GM13977 (cell line): ENCODE results near the gene PAX2.

Experiments
- DNase-seq: peaks from one replicate; pipeline ENCODE4 v3.0.0; 2012; ENCODE audit warnings: low spot score
- in situ Hi-C: fragments of 300-500 bp; cut with MboI; formaldehyde crosslinking; loops from one replicate; pipeline ENCODE4 v1.12.0; 2022; ENCODE audit warnings: low sequenced_read_pairs, low pct_unique_long_range_greater_than_20kb, mixed read lengths, inconsistent platforms; ENCODE audit not compliant: unreplicated experiment
- TF ChIP-seq, protein P1 (sequence below): IDR thresholded peaks from 2 replicates; pipeline ENCODE4 v1.5.1; 2012; ENCODE audit warnings: mild to moderate bottlenecking, control low read depth; ENCODE audit not compliant: insufficient read depth; ENCODE audit errors: extremely low read depth, missing control alignments

The PAX2 gene

DNA sequence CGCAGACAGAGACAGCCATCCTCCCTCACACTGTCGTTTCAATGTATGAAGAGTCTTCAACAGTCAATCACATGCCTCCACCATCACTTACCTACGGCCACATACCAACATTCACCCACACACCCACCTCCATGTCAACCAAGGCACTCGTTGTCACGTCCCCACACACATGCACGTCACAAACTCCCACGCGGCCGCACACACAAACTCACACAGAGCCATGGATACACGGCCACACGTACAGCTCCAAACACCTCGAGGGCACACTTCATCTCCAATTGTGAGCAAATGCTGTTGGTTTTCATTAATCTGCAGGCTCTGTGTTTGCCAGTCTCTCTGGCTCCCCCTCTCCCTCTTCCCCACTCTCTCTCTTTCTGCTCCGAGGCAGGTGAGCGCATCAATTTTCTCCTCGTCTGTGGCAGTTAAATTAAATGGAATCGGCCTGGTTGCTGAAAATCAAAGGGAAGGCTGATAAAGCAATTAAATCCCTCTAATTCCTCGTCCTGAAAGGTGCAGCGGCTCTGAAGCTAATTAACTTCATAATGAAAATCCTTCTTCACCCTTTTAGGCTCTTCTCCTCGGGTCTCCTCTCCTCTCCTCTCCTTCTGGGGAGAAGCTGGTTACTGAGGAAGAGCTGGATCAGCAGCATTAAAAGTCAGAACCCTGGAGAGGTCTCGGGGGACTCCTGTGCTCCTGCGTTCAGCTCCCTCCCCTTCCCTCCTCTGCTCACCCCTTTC is 113.5 kb downstream of the PAX2 start:
- TF ChIP-seq, protein P1, sequence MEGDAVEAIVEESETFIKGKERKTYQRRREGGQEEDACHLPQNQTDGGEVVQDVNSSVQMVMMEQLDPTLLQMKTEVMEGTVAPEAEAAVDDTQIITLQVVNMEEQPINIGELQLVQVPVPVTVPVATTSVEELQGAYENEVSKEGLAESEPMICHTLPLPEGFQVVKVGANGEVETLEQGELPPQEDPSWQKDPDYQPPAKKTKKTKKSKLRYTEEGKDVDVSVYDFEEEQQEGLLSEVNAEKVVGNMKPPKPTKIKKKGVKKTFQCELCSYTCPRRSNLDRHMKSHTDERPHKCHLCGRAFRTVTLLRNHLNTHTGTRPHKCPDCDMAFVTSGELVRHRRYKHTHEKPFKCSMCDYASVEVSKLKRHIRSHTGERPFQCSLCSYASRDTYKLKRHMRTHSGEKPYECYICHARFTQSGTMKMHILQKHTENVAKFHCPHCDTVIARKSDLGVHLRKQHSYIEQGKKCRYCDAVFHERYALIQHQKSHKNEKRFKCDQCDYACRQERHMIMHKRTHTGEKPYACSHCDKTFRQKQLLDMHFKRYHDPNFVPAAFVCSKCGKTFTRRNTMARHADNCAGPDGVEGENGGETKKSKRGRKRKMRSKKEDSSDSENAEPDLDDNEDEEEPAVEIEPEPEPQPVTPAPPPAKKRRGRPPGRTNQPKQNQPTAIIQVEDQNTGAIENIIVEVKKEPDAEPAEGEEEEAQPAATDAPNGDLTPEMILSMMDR: no peak
- in situ Hi-C loops: no loop called here
- DNase-seq: no peak

DNA sequence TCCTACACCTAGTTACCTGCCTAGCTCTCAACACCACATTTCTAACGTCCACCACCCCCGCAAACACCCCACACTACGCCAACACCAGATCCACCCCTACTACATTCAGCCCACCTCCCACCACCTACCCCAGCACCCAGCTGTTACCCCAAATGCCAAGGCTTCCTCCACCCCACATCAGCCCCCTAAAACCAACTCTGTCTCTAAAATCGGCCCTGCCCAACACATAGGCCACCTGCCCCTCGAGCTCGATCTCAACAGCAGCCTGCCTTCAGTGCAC is 114.0 kb downstream of the PAX2 start:
- in situ Hi-C loops: no loop called here
- TF ChIP-seq, protein P1: no peak
- no peak for DNase-seq

DNA sequence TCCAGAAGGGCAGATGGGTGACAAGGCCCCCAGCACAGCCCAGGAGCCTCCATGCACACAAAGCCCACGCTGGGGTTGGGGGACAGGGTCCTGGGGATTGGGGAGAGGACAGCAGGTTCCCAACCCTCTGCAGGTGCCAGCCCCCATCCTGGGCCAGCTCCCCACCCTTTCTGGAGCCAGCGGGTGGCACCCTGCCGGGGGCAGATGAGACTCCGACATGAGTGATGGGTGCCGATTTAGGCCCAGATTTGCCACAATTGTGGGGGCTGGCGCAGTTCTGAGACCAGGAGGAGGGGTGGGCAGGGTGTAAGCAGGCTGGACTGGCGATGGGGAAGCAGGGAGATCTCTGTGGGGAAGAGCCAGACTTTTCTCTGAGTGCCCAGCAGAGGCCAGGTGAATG is 118.1 kb downstream of the PAX2 start:
- TF ChIP-seq, protein P1: no peak
- no peak for DNase-seq
- in situ Hi-C loops: no loop called here

DNA sequence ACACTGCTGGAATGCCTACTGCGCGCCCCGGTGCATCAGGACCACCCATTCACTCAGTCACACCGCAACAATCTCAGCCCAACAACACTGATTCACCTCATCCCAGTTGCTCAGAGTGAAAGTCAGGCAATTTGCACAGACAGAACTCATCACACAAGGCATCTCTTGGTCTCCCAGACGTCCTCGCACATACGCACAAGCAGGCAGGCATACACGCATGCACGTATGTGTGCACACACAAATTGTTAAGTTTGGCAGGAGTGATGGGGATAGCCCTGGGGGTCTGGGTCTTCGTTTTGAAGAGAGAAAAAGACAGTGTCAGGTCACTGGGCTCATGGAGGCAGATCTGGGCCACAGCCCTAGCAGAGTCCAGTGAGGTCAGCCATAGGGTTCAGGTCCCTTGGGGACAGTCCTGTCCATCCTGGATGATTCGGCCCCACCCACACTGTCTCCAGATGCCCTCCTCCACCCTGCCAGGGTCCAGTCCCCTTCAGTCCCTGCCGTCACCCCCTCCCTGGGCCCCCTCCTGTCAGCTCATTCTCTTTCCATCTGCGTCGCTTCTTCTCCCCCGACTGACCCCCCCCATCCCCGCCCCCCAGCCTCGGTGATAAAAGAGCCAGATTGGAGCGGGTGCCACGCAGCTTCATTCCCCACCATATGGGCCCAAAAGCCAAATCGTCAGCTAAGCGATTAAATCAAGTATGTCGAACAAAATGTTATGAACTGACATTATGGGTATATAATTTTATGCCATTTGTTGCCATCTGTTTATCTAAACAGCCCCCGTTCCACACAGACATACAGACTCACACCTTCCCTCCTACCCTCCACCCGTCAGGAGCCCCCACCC is 118.9 kb downstream of the PAX2 start:
- no peak for DNase-seq
- in situ Hi-C loops: no loop called here
- TF ChIP-seq, protein P1: no peak

DNA sequence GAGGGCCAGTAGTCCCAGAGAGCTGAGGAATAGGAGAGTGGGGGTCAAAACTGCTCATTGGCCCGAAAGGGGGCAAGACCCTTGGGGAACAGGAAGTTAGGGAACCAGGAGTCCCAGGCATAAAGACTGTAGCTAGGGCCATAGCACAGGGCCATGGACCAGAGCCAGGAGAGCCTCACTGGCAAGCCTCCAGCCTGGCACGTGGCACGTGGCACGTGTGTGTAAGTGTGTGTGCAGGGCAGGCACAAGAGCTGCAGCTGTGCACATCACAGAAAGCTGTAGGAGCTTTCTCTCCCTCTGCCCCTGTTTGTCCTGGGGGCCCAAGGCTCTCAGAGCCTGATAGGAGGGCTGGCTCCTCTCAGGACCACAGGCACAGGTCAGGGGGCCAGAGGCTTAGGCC is 119.6 kb downstream of the PAX2 start:
- in situ Hi-C loops: no loop called here
- TF ChIP-seq, protein P1: no peak
- no peak for DNase-seq

DNA sequence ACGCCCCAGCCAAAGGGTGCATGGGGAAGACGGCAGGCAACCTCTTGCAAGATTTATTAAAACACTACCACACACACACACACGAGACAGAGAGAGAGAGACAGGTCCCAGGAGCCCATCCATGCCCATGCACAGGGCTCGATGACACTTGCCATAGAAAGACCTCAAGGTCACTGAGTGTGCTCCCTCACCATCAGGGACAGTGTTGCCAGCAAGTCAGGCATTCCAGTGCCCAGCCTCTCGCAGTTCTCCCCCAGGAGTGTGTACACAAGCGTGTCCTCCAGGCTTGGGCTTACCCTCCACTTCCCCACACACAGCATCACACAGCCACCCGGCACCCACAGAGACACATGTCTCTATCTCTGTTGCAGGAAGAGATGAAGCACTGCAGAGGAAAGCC is 120.6 kb downstream of the PAX2 start:
- in situ Hi-C loops: no loop called here
- TF ChIP-seq, protein P1: no peak
- DNase-seq: no peak
